ENCODE measurements around the gene SKAP1.

GRCh38 chr17:48244121-48244711, 185.8 kb downstream of the SKAP1 start:
- TF ChIP-seq CTCF (conservative IDR thresholded peaks at IDR 0.05; ENCODE audit: low read length) (no peak), EZH2phosphoT487 (IDR thresholded peaks at IDR 0.05; ENCODE audit: borderline replicate concordance, low read depth, low read length) (no peak)

Data from OCI-LY7 (cell line).